NCI-H2196 treated with DMSO at 0.1 percent for 48 hours (cell line): ENCODE results near the gene ACMSD.
"Not testable (repeated sequence)": the region's sequence is repeated elsewhere in the genome, so short reads cannot be mapped to it uniquely, and the experiment has no call there.

Source experiments
- DNase-seq: peaks from one replicate; lab custom pipeline; 2025; ENCODE audit not compliant: unreplicated experiment; lab: John Stamatoyannopoulos, UW

The ACMSD gene

GRCh38 chr2:134905168-134905567, 66.8 kb downstream of the ACMSD start:
- DNase-seq = no peak

DNA sequence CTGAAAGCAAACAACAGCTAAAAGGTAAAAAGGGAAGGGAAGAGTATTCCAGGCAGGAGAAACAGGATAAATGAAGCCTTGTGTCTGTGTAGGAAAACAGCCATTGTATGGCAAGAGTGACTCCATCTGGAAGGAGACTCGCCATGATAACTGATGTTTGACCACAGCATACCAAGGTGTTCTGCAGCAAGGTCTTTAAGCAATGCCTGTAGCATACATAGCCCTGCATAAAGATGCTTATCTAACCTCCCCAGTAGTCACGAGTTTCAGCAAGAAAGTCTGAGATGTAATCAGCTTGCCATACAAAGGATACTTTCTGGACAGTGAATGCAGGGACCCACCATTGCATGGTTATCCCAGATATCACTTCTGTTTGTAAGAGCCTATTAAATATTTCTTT, 68.3 kb downstream of the ACMSD start:
- DNase-seq = no peak

DNA sequence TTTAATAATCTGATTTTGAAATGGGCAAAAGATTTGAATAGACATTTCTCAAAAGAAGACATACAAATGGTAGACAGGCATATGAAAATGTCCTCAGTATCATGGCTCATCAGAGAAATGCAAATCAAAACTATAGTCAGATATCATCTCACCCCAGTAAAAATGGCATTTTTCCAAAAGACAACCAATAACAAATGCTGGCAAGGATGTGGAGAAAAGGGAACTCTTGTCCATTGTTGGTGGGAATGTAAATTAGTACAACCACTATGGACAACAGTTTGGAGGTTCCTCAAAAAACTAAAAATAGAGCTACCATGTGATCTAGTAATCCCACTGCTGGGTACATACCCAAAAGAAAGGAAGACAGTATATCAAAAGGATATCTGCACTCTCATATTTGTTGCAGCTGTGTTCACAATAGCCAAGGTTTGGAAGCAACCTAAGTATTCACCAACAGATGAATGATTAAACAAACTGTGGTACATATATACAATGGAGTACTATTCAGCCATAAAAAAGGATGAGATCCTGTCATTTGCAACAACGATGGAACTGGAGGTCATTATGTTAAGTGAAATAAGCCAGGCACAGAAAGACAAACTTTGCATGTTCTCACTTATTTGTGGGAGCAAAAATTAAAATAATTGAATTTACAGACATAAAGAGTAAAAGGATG, 69.2 kb downstream of the ACMSD start:
- DNase-seq = not testable (repeated sequence)

DNA sequence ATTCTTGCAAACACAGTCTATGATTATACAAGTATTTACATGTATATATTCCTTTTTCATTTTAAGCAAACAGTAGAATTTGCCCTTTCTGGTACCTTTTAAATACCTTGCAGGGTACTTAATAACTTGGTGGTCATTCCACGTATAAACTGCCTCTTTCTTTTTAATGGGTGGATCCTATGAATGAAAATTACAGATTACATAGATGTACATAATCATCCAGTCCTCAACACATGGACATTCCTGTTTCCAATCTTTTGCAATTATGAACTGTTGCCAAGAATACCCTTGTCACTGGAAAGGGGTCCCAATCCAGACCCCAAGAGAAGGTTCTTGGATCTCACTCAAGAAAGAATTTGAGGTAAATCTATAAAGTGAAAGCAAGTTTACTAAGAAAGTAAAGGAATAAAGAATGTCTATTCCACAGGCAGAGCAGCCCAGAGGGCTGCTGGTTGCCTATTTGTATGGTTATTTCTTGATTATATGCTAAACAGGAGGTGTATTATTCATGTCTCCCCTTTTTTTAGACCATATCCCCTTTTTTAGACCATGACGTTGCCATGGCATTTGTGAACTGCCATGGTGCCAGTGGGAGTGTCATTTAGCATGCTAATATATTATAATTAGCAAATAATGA, 72.5 kb downstream of the ACMSD start:
- no peak for DNase-seq

- DNase-seq = no peak
These were observed 73.0 kb downstream of the ACMSD start for GRCh38 chr2:134911400-134911785.

DNA sequence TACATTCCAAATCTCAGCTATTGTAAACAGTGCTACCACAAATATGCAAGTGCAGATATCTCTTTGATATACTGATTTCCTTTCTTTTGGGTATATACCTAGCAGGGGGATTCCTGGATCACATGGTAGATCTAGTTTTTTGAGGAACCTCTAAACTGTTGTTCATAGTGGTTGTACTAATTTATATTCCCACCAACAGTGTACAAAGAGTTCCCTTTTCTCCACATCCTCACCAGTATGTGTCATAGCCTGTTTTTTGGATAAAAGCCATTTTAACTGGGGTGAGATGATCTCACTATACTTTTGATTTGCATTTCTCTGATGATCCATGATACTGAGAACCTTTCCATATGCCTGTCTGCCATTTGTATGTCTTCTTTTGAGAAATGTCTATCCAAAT, 73.9 kb downstream of the ACMSD start:
- DNase-seq = no peak

DNA sequence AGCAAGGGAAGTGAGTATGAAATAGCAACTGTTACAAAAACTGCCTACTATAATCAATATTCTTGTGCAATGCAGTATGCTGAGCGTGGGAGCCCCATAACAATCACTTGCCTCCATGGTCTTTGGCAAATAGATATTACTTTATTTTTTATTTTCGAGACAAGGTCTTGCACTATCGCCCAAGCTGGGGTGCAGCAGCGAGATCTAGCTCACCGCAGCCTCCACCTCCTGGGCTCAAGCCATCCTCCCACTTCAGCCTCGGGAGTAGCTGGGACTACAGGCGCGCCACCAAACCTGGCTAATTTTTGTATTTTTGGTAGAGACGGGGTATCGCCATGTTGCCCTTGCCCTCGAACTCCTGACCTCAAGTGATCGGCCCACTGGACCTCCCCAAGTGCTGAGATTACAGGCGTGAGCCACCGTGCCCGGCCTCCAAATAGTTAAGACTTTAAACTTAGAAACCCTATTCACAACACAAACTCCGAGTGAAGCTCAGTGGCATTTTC, 79.0 kb downstream of the ACMSD start:
- no peak for DNase-seq

DNA sequence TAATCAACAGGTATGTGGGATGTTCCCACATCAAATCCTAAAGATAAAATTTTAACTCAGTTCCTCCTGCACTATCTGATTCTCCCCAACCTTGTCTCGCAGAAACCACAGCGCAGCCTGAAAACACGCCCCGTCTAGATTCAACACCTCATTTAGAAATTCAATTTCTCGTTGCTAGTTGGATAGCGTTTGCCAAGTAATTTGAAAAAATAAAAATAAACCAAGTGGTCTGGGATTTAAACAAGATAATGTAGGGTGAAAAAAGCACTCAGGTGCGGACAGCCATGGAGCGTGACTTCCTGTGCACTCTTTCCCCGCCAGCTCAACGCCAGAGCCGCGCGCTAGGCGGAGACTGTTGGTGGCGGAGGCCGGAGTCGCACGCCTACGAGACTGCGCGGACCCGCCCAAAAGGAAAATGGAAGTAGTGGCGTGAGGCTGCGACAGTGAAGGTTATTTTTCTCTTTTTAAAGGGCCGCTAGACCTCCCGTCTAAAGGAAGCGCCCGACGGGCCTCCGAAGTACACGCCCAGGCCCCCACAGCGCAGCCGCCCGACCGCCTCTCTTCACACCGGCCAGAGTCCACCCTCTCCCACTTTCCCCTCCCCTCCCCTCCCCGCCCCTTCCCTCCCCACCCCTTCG, 79.6 kb downstream of the ACMSD start:
- peak; percentile 99 for DNase-seq

DNA sequence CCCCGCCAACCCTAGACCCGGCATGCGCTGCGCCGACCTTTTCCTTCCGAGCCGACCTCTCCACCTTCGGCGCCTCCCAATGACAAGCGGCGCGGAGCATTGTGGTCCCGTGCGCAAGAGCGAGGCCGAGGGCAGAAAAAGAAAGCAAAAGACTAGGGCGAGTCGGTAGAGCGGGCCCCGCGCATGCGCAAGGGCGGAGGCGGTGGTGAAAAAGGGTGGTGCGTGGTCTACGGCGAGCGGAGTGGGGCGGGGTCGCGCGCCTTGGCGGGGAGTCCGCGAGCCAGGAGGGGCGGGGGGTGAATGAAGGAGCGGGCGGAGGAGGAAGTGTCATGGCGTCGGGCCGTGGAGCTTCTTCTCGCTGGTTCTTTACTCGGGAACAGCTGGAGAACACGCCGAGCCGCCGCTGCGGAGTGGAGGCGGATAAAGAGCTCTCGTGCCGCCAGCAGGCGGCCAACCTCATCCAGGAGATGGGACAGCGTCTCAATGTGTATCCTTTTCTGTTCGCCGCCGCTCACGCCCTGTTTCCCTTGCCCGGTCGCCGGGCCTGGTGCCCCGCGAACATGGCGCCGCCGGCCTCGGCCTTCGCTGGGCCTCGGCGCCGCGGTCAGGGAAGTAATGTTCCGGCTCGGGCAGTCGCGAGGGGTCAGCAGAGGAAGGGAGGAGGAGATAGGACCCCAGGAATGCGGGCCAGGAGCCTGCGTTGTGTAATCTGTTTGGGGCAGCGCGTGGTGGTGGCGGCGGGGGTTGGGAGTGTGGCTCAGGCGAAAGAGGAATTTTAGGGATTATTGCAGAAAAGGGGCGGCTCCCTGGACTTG, 80.3 kb downstream of the ACMSD start, which contains the start of gene CCNT2:
CCNT2 (plus strand) TSS at position 297 of the 815 bp plus-strand sequence; CDS start at position 330, 33 bp downstream.
- peak; percentile 99 for DNase-seq

DNA sequence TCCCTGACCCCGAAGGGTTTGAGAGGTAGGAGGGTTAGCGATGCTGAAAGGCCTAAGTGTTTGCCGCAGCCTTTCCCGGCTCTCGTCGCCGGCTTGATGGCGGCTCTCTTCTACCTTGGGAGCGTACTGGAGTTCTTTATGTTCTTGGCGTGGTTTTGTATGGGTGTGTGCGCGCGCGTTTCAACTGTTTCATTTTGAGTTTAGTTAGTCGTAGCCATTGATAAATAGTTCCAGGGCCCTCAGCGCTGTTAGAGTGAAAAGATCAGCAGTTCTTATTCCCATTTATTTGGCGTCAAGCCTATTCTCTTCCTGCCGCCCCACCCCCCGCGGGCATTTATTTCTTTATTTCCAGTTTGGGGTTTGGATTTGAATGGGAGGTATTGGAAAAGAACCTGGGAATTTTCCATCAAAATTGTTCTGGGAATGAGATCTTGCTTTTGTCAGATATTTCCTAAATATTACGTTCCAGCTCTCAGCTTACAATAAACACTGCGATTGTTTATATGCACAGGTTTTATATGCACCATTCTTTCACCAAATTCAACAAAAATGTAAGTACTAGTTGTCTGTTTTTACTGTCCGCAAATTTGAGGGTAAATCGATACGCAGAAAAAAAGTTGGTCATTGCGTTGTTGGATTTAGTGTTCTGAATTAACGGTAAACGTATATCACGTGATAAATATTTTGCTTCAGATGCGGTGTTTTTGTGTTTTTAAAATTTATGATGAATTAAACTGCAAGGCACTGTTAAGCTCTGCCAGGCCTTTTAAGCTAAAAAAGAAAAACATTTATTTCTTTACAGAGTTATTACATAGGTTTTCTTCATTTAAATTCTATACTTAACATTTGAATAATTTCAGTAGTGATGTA, 81.2 kb downstream of the ACMSD start:
- DNase-seq = no peak

DNA sequence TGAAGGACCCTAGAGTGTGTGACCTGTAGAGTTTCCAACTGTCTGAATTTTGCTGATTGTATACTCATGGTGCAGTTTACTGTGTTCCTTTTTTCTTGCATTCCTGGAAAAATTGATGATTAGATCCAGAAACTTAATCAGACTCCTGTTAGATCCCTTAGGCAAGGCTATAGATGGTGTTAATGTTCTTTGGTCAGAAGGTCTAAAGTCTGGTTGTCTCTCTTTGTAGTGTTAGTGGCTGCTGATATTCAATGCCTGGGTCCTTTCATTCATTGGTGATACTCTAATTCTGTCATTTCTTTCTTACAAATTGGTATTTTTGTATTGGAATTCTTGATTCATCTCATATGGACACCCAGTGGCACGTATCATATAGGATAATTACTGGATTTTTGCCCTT, 86.5 kb downstream of the ACMSD start:
- DNase-seq = no peak

- DNase-seq = no peak
These were observed 88.0 kb downstream of the ACMSD start for GRCh38 chr2:134926231-134926931.

- no peak for DNase-seq
These were observed 88.8 kb downstream of the ACMSD start for GRCh38 chr2:134927195-134927594.

DNA sequence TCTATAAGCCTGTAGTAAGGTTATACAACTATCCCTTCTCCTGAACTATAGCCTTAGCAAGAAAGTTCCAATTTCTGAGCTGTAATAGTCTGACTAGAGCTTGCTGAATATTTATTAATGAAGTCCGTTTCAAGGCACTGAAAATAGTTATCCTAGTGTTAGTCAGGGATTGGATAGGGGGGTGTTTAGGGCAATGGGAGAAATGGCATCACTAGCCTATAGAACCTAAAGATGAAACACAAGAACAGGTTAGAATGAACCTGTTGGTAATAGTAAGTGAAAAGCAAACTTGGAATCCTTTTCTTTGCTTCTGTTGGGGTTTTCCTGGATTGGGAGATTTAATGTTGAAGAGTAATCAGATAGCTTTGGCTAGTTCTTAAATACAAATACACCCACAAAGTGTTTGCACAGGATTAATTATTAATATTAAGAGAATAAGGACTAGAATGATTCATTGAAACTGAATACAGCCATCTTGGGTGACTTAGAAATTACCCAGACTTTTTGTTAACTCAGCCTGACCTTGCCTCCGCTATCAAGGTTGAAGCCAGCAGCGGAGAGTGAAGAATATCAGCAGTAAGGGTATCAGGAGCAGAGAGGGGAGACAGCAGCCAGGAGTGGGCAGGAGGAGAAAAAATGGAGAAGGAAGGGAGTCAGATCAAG, 94.6 kb downstream of the ACMSD start:
- no peak for DNase-seq

DNA sequence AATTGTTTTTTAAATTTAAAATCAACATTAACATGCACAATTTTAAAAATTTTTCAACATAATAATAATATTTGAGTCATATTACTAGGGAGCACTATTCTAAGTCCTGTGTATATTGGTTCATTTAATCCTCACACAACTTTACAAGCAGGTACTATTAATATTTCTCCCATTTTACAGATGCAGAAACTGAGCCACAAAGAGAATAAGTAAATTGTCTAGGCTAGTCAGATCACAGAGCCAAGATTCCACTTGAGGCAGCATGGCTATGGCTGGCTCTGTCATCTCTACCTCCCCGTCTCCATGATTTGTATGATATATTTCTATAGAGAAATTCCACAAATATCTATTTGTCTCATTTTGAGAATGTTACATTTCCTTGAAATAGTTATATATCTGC, 95.3 kb downstream of the ACMSD start:
- no peak for DNase-seq

DNA sequence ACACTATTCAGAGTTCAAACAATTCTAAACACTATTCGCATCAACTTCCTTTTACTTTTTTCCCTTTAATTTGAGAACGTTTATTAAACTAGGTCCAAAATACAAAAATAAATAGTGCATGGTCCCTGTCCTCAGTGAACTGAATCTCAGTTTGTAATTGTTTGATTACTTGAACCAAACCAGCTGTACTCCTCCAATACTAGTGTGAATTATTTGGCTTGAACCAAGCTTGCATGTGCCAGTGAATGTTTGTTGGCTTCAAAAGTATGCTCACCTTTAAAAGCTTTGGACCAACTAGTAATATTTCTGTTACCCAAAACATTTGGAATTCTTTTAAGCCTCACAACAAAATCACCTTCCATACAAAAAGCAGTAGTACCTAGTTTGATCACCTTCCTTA, 95.7 kb downstream of the ACMSD start:
- no peak for DNase-seq

GRCh38 chr2:134934641-134935040, 96.2 kb downstream of the ACMSD start:
- no peak for DNase-seq

DNA sequence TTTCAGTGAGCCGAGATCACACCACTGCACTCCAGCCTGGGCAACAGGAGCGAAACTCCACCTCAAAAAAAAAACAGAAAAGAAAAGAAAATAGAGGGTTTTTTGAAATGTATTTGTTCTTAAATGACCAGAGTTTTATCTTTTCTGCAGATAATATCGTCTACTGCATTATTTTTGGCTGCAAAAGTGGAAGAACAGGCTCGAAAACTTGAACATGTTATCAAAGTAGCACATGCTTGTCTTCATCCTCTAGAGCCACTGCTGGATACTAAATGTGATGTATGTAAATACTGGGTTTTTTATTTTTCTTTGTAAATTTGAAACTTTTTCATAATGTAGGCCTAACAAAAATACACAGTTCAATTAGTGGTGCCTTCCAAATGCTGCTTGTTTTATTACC, 98.3 kb downstream of the ACMSD start:
- DNase-seq = no peak

DNA sequence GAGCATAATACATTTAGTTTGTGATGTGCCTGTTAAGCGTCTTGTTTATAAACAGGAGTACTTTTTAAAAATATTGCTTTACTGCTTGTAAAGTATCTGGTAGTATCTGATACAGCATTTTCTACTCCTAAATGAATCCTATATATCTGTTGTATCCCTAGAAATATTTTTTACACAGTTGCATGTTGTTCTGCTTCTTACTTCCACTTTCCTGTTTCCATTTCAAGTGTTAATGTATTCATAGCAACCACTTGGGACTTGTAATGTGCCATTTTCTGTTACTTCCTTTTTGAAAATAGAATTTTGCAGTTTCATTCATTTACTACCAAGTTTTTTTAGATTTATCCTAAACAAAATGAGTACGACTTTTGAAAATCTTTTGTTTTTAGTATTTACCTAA, 105.1 kb downstream of the ACMSD start:
- DNase-seq = no peak
